CD4-positive, alpha-beta T cell treated with Interferon alpha-2 for 1 hour (primary cell): Measurements from ENCODE around the gene ALS2CL.

Experiments
- DNase-seq, 2 donors: peaks; one replicate each; pipeline ENCODE4 v3.0.0-alpha.2; 2020 to 2022

The ALS2CL gene

GRCh38 chr3:46664188-46664970 lies 29.1 kb downstream of the ALS2CL start:
- DNase-seq, result no peak

- peak in 1 of 2 donors; percentile 12 for DNase-seq
Measured at GRCh38 chr3:46663591-46664135, 29.8 kb downstream of the ALS2CL start.

GRCh38 chr3:46662771-46663551 lies 30.5 kb downstream of the ALS2CL start:
- DNase-seq, result no peak

GRCh38 chr3:46661776-46662766 lies 31.4 kb downstream of the ALS2CL start:
- DNase-seq, result no peak

GRCh38 chr3:46660543-46661523 lies 32.6 kb downstream of the ALS2CL start:
- DNase-seq, result no peak

GRCh38 chr3:46660003-46660402 lies 33.5 kb downstream of the ALS2CL start:
- no peak for DNase-seq

- no peak for DNase-seq
Measured at GRCh38 chr3:46659285-46659684, 34.2 kb downstream of the ALS2CL start.

- DNase-seq, result no peak
Measured at GRCh38 chr3:46656778-46657556, 36.5 kb downstream of the ALS2CL start.

- DNase-seq, result no peak
Measured at GRCh38 chr3:46655271-46655670, 38.2 kb downstream of the ALS2CL start.

GRCh38 chr3:46651084-46651483 lies 42.4 kb downstream of the ALS2CL start:
- no peak for DNase-seq

- DNase-seq, result no peak
Measured at GRCh38 chr3:46649436-46649835, 44.0 kb downstream of the ALS2CL start.

- DNase-seq, result no peak
Measured at GRCh38 chr3:46648096-46648495, 45.4 kb downstream of the ALS2CL start.

- DNase-seq, result no peak
Measured at GRCh38 chr3:46646700-46647099, 46.8 kb downstream of the ALS2CL start.

GRCh38 chr3:46643701-46644100 lies 49.8 kb downstream of the ALS2CL start:
- no peak for DNase-seq

GRCh38 chr3:46642971-46643370 lies 50.5 kb downstream of the ALS2CL start:
- DNase-seq, result no peak

GRCh38 chr3:46640927-46641326 lies 52.6 kb downstream of the ALS2CL start:
- no peak for DNase-seq

GRCh38 chr3:46639221-46639620 lies 54.3 kb downstream of the ALS2CL start:
- DNase-seq, result no peak

GRCh38 chr3:46634856-46635255 lies 58.6 kb downstream of the ALS2CL start:
- DNase-seq, result no peak

GRCh38 chr3:46632792-46633191 lies 60.7 kb downstream of the ALS2CL start:
- DNase-seq, result no peak
